ENCODE measurements around the gene LRG1. TPM values are rescaled to one million over a fixed set of nuclear protein-coding genes. Genes with fewer than 3 reads are reported as not detected.

Gene LRG1
- total and polyA plus RNA-seq, 9 of the 15 experiments (the other 6 are each of a cell fraction or from before 2014, with no cell fraction given): 1.5 to 11.9 (median 8.7) TPM

DNA sequence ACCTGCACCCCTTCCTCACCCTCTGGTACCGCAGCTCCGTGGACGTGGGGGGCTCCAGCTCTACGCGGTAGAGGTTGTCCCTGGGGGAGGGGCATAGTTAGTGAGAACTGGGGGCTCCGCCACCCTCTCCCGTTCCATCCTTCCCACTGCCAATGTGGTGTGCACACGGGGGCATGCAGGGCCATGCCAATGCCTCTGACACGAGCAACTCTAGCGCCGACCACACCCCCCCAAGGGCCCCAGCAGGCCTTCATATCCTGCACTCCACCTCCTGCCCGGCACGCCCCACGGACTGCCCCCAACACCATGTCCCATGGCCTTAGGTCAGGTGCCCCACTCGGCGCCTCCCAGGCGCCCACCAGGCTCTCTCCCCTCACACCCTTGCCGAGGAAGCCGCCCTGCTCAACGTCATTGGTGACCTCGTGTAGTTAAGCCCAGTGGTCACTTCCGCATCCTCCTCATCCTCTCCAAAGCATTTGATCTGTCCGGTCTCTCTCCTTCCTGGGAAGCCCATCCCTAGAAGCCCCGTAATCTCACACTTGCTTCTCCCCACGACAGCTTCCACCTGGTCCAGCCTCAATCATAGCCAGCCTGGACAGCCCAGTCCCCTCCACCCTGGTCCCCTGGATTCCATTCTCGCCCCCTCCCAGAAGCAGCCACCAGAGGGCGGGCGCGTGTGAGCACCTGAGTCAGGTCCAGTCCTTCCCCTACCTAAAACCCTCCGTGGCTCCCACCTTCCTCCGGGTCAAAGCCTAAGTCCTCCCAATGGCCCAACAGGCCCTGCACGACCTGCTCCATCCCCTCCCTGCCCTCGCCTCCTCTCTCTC is 17.5 kb upstream of the LRG1 start (continued):
- TF ChIP-seq, protein P1, sequence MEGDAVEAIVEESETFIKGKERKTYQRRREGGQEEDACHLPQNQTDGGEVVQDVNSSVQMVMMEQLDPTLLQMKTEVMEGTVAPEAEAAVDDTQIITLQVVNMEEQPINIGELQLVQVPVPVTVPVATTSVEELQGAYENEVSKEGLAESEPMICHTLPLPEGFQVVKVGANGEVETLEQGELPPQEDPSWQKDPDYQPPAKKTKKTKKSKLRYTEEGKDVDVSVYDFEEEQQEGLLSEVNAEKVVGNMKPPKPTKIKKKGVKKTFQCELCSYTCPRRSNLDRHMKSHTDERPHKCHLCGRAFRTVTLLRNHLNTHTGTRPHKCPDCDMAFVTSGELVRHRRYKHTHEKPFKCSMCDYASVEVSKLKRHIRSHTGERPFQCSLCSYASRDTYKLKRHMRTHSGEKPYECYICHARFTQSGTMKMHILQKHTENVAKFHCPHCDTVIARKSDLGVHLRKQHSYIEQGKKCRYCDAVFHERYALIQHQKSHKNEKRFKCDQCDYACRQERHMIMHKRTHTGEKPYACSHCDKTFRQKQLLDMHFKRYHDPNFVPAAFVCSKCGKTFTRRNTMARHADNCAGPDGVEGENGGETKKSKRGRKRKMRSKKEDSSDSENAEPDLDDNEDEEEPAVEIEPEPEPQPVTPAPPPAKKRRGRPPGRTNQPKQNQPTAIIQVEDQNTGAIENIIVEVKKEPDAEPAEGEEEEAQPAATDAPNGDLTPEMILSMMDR (IDR thresholded peaks at IDR 0.05 in 2 of 3, conservative IDR thresholded peaks at IDR 0.05 in 1 of 3; ENCODE audit: insufficient read depth in 2 of 3, low read depth in 1 of 3, low read length in 3 of 3): peak; percentile 73 to 92 (median 84)
- no peak for TF ChIP-seq KLF16 (IDR thresholded peaks at IDR 0.05)
- TF ChIP-seq, protein P2, sequence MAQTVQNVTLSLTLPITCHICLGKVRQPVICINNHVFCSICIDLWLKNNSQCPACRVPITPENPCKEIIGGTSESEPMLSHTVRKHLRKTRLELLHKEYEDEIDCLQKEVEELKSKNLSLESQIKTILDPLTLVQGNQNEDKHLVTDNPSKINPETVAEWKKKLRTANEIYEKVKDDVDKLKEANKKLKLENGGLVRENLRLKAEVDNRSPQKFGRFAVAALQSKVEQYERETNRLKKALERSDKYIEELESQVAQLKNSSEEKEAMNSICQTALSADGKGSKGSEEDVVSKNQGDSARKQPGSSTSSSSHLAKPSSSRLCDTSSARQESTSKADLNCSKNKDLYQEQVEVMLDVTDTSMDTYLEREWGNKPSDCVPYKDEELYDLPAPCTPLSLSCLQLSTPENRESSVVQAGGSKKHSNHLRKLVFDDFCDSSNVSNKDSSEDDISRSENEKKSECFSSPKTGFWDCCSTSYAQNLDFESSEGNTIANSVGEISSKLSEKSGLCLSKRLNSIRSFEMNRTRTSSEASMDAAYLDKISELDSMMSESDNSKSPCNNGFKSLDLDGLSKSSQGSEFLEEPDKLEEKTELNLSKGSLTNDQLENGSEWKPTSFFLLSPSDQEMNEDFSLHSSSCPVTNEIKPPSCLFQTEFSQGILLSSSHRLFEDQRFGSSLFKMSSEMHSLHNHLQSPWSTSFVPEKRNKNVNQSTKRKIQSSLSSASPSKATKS (CRISPR knock-in tag; IDR thresholded peaks at IDR 0.05): no peak
- no peak for TF ChIP-seq ZNF347 (CRISPR knock-in tag; IDR thresholded peaks at IDR 0.05; ENCODE audit: low read depth)
- TF ChIP-seq, protein P3, sequence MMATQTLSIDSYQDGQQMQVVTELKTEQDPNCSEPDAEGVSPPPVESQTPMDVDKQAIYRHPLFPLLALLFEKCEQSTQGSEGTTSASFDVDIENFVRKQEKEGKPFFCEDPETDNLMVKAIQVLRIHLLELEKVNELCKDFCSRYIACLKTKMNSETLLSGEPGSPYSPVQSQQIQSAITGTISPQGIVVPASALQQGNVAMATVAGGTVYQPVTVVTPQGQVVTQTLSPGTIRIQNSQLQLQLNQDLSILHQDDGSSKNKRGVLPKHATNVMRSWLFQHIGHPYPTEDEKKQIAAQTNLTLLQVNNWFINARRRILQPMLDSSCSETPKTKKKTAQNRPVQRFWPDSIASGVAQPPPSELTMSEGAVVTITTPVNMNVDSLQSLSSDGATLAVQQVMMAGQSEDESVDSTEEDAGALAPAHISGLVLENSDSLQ (IDR thresholded peaks at IDR 0.05): no peak
- TF ChIP-seq SNRNP70 (optimal IDR thresholded peaks at IDR 0.05; ENCODE audit: low read depth, low read length): no peak
- TF ChIP-seq NELFE (IDR thresholded peaks at IDR 0.05; ENCODE audit: insufficient read depth, insufficient read length): no peak
- TF ChIP-seq, protein P4, sequence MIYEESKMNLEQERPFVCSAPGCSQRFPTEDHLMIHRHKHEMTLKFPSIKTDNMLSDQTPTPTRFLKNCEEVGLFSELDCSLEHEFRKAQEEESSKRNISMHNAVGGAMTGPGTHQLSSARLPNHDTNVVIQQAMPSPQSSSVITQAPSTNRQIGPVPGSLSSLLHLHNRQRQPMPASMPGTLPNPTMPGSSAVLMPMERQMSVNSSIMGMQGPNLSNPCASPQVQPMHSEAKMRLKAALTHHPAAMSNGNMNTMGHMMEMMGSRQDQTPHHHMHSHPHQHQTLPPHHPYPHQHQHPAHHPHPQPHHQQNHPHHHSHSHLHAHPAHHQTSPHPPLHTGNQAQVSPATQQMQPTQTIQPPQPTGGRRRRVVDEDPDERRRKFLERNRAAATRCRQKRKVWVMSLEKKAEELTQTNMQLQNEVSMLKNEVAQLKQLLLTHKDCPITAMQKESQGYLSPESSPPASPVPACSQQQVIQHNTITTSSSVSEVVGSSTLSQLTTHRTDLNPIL (CRISPR knock-in tag; IDR thresholded peaks at IDR 0.05): no peak
- TF ChIP-seq TCFL5 (CRISPR knock-in tag; conservative IDR thresholded peaks at IDR 0.05): no peak
- no peak for TF ChIP-seq BACH1 (tag; IDR thresholded peaks at IDR 0.05)
- TF ChIP-seq SP2 (IDR thresholded peaks at IDR 0.05; ENCODE audit: extremely low read depth, low read depth, low read length, poor library complexity, severe bottlenecking): no peak
- no peak for TF ChIP-seq ZNF134 (CRISPR knock-in tag; conservative IDR thresholded peaks at IDR 0.05)
- TF ChIP-seq GABPB1 (CRISPR knock-in tag; IDR thresholded peaks at IDR 0.05): peak; percentile 42; the same call in 1 of the 2 replicates
- no peak for TF ChIP-seq ZZZ3 (IDR thresholded peaks at IDR 0.05)
- no peak for TF ChIP-seq ZNF699 (CRISPR knock-in tag; IDR thresholded peaks at IDR 0.05; ENCODE audit: insufficient replicate concordance)
- TF ChIP-seq, protein P5, sequence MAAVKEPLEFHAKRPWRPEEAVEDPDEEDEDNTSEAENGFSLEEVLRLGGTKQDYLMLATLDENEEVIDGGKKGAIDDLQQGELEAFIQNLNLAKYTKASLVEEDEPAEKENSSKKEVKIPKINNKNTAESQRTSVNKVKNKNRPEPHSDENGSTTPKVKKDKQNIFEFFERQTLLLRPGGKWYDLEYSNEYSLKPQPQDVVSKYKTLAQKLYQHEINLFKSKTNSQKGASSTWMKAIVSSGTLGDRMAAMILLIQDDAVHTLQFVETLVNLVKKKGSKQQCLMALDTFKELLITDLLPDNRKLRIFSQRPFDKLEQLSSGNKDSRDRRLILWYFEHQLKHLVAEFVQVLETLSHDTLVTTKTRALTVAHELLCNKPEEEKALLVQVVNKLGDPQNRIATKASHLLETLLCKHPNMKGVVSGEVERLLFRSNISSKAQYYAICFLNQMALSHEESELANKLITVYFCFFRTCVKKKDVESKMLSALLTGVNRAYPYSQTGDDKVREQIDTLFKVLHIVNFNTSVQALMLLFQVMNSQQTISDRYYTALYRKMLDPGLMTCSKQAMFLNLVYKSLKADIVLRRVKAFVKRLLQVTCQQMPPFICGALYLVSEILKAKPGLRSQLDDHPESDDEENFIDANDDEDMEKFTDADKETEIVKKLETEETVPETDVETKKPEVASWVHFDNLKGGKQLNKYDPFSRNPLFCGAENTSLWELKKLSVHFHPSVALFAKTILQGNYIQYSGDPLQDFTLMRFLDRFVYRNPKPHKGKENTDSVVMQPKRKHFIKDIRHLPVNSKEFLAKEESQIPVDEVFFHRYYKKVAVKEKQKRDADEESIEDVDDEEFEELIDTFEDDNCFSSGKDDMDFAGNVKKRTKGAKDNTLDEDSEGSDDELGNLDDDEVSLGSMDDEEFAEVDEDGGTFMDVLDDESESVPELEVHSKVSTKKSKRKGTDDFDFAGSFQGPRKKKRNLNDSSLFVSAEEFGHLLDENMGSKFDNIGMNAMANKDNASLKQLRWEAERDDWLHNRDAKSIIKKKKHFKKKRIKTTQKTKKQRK (IDR thresholded peaks at IDR 0.05; ENCODE audit: borderline replicate concordance, low read depth, low read length): no peak
- TF ChIP-seq ZNF41 (CRISPR knock-in tag; conservative IDR thresholded peaks at IDR 0.05): no peak
